HepG2 (cell line): Measurements from ENCODE around the gene POLE. TPM values are rescaled to one million over a fixed set of nuclear protein-coding genes. Genes with fewer than 3 reads are reported as not detected.

Experiments used
- ADNP ChIP-seq: sonication (generic); formaldehyde crosslinking; IDR thresholded peaks from 2 replicates; pipeline ENCODE4 v1.4.0; 2020; ENCODE audit warnings: missing genetic modification reagents
- AKNA ChIP-seq: sonication (generic); formaldehyde crosslinking; IDR thresholded peaks from 2 replicates; pipeline ENCODE4 v1.4.0; 2020; ENCODE audit warnings: missing genetic modification reagents, borderline replicate concordance
- FOSL1 ChIP-seq: sonication (generic); formaldehyde crosslinking; IDR thresholded peaks from 2 replicates; pipeline ENCODE4 v1.9.0; 2021; ENCODE audit warnings: missing genetic modification reagents, borderline replicate concordance
- FOXJ3 ChIP-seq: sonication (generic); formaldehyde crosslinking; IDR thresholded peaks from 2 replicates; pipeline ENCODE4 v1.4.0; 2020; ENCODE audit warnings: missing genetic modification reagents, mild to moderate bottlenecking, borderline replicate concordance
- GLMP ChIP-seq: sonication (generic); formaldehyde crosslinking; IDR thresholded peaks from 2 replicates; pipeline ENCODE4 v1.9.0; 2021; ENCODE audit warnings: missing genetic modification reagents, mild to moderate bottlenecking, borderline replicate concordance
- HDAC1 ChIP-seq: sonication (generic); formaldehyde crosslinking; IDR thresholded peaks from 2 replicates; pipeline ENCODE4 v1.5.1; 2020; ENCODE audit warnings: mild to moderate bottlenecking, missing genetic modification reagents
- KMT2B ChIP-seq: IDR thresholded peaks from 2 replicates; pipeline ENCODE4 v1.6.1; 2016; ENCODE audit warnings: missing genetic modification reagents, missing compliant biosample characterization
- MTERF4 ChIP-seq: sonication (generic); formaldehyde crosslinking; IDR thresholded peaks from 2 replicates; pipeline ENCODE4 v1.8.0; 2023; ENCODE audit warnings: mild to moderate bottlenecking, missing genetic modification reagents
- NFIB ChIP-seq: sonication (generic); formaldehyde crosslinking; IDR thresholded peaks from 2 replicates; pipeline ENCODE4 v1.9.0; 2021; ENCODE audit warnings: missing genetic modification reagents, mild to moderate bottlenecking, borderline replicate concordance
- NR2F1 ChIP-seq, 2 experiments: fragments of 450-650 bp in 1 of 2; formaldehyde crosslinking in 1 of 2; IDR thresholded peaks; 2 replicates each; pipeline versions ENCODE4 v1.5.0 to v1.6.1; 2016 to 2020; ENCODE audit warnings: mild to moderate bottlenecking in 1 of 2, missing compliant biosample characterization in 1 of 2, missing genetic modification reagents in 1 of 2, moderate library complexity in 1 of 2
- PRPF4 ChIP-seq: fragments of 200-400 bp; formaldehyde crosslinking; IDR thresholded peaks from 2 replicates; pipeline ENCODE4 v1.6.1; 2016; ENCODE audit warnings: low read length, low read depth; ENCODE audit not compliant: poor library complexity, severe bottlenecking
- SIX1 ChIP-seq: sonication (generic); formaldehyde crosslinking; IDR thresholded peaks from 2 replicates; pipeline ENCODE4 v1.4.0; 2020; ENCODE audit warnings: missing genetic modification reagents, borderline replicate concordance
- TFDP1 ChIP-seq: IDR thresholded peaks from 2 replicates; pipeline ENCODE4 v1.6.1; 2016; ENCODE audit warnings: missing compliant biosample characterization, missing genetic modification reagents, borderline replicate concordance
- ZNF431 ChIP-seq: sonication (generic); formaldehyde crosslinking; IDR thresholded peaks from 2 replicates; pipeline ENCODE4 v1.9.0; 2022; ENCODE audit warnings: missing genetic modification reagents, low read depth, mild to moderate bottlenecking, borderline replicate concordance
- ZNF580 ChIP-seq: IDR thresholded peaks from 2 replicates; pipeline ENCODE4 v1.6.1; 2016; ENCODE audit warnings: low read depth, borderline replicate concordance
- ZNF629 ChIP-seq: sonication (generic); formaldehyde crosslinking; conservative IDR thresholded peaks from 2 replicates; pipeline ENCODE4 v1.5.0; 2020; ENCODE audit warnings: missing genetic modification reagents
- ZNF7 ChIP-seq: IDR thresholded peaks from 2 replicates; pipeline ENCODE4 v1.6.1; 2016; ENCODE audit warnings: missing biosample characterization, missing genetic modification reagents
- ZNF724P ChIP-seq: sonication (generic); formaldehyde crosslinking; IDR thresholded peaks from 2 replicates; pipeline ENCODE4 v1.8.0; 2022; ENCODE audit warnings: missing genetic modification reagents, borderline replicate concordance
- ZNF777 ChIP-seq: sonication (generic); formaldehyde crosslinking; IDR thresholded peaks from 2 replicates; pipeline ENCODE4 v1.4.0; 2020; ENCODE audit warnings: missing genetic modification reagents
- polyA plus RNA-seq, 8 experiments: library from polyadenylated mRNA; depleted of rRNA in 3 of 8; stranded (reverse) in 7 of 8; unstranded in 1 of 8; fragments of >200 nt; fragmentation: Illumina TruSeq in 4 of 8; extraction: Trizol in 4 of 8; gene quantifications; 2 replicates each; pipeline versions ENCODE4 v1.2.1 to v1.2.3, GENCODE V29; 2011 to 2016; ENCODE audit warnings: low read depth in 4 of 8, missing spikeins in 1 of 8, mixed read lengths in 1 of 8; ENCODE audit not compliant: insufficient read depth in 1 of 8
- total RNA-seq, 5 experiments: library from RNA; depleted of rRNA; stranded (reverse); fragments of >200 nt; fragmentation: Illumina TruSeq; extraction: Trizol; gene quantifications; 2 replicates each; pipeline ENCODE4 v1.2.3, GENCODE V29; 2016; ENCODE audit warnings: low read depth in 1 of 5

The POLE gene
- total and polyA plus RNA-seq, 2 of the 13 experiments (the other 11 are each of a cell fraction or from before 2014, with no cell fraction given), result 25.3 to 52.2 TPM

- TF ChIP-seq ZNF777 (no peak; the same call in 1 of the 2 replicates), PRPF4 (no peak), ZNF629 (peak; percentile 43), SIX1 (CRISPR knock-in tag) (peak; percentile 21; the same call in 1 of the 2 replicates), FOXJ3 (0 out of 2 replicates have a peak, but pooled peaks have one; percentile 1), ZNF580 (no peak), ZNF724P (CRISPR knock-in tag) (peak; percentile 33; the same call in 1 of the 2 replicates), ADNP (no peak), AKNA (CRISPR knock-in tag) (peak; percentile 57; the same call in 1 of the 2 replicates), ZNF431 (CRISPR knock-in tag) (peak; percentile 91), KMT2B (0 out of 2 replicates have a peak, but pooled peaks have one; percentile 24), GLMP (CRISPR knock-in tag) (0 out of 2 replicates have a peak, but pooled peaks have one; percentile 29), ZNF7 (CRISPR knock-in tag) (no peak), NR2F1 (CRISPR knock-in tag; IDR thresholded peaks at IDR 0.05) (peak; percentile 91 to 97), HDAC1 (CRISPR knock-in tag) (peak; percentile 78), FOSL1 (CRISPR knock-in tag) (peak; percentile 59; the same call in 1 of the 2 replicates), NFIB (CRISPR knock-in tag) (0 out of 2 replicates have a peak, but pooled peaks have one; percentile 40), MTERF4 (CRISPR knock-in tag) (peak; percentile 38; the same call in 1 of the 2 replicates), TFDP1 (CRISPR knock-in tag) (peak; percentile 82; the same call in 1 of the 2 replicates)
These were observed 78.6 kb downstream of the POLE start (continued) for GRCh38 chr12:132608231-132609171.
